GM12878 (cell line): ENCODE results near the gene GPR6. TPM values are rescaled to one million over a fixed set of nuclear protein-coding genes. Genes with fewer than 3 reads are reported as not detected.

Source experiments
- ATAC-seq: fragments of 200-7000 bp; cut with Tn5 transposase; 3 replicates; pipeline ENCODE4 v1.9.1; 2020; ENCODE audit warnings: mild to moderate bottlenecking, moderate library complexity
- BruUV-seq: library from RNA; stranded (reverse); fragments of 400-500 nt; replicated peaks from 2 replicates; lab custom pipeline; 2021; lab: Mats Ljungman, UMichigan
- CTCF ChIA-PET: fragments of 300-600 bp; sonication (Branson Sonifier 250); formaldehyde crosslinking; extraction: SDS; loops from one replicate; lab custom pipeline; 2021; ENCODE audit warnings: inconsistent platforms; lab: Yijun Ruan, JAX
- POLR2A ChIA-PET: fragments of 350-600 bp; formaldehyde crosslinking; extraction: SDS; loops from one replicate; lab custom pipeline; 2021; ENCODE audit warnings: inconsistent platforms; lab: Charles Lee
- RAD21 ChIA-PET: fragments of 300-600 bp; sonication (Branson Sonifier 250); formaldehyde crosslinking; loops from one replicate; lab custom pipeline; 2023; ENCODE audit warnings: antibody characterized with exemption; ENCODE audit not compliant: unreplicated experiment; lab: Charles Lee
- SMC1A ChIA-PET: fragments of 300-600 bp; sonication (Branson Sonifier 250); formaldehyde crosslinking; loops from one replicate; lab custom pipeline; 2023; ENCODE audit not compliant: unreplicated experiment, uncharacterized antibody; lab: Charles Lee
- DNase-seq: peaks from one replicate; pipeline ENCODE4 v3.0.0-alpha.2; 2011; ENCODE audit warnings: low read depth, low spot score
- FAIRE-seq: peaks from 3 replicates; lab custom pipeline; 2011; peaks lifted over from hg19 to GRCh38; lab: Jason Lieb, UNC
- H2AFZ ChIP-seq: 2 replicates; pipeline ENCODE4 v1.6.0; 2011; ENCODE audit warnings: low read depth, low read length, control low read depth; ENCODE audit not compliant: control insufficient read depth
- H3K27ac ChIP-seq: 2 replicates; pipeline ENCODE4 v1.5.1; 2011; ENCODE audit warnings: control low read depth; ENCODE audit not compliant: control insufficient read depth, insufficient read depth
- H3K27me3 ChIP-seq, 2 experiments: replicated peaks in 1 of 2; 2 replicates each; pipeline versions ENCODE4 v1.6.0 to v1.6.1; 2011; ENCODE audit warnings: low read length in 1 of 2; ENCODE audit not compliant: control insufficient read depth in 2 of 2, insufficient read depth in 2 of 2
- H3K36me3 ChIP-seq, 2 experiments: 2 replicates each; pipeline ENCODE4 v1.5.1; 2011; ENCODE audit warnings: low read length in 1 of 2; ENCODE audit not compliant: control insufficient read depth in 2 of 2, insufficient read depth in 2 of 2
- H3K4me1 ChIP-seq: 2 replicates; pipeline ENCODE4 v1.6.1; 2011; ENCODE audit warnings: mild to moderate bottlenecking, low read length, moderate library complexity, mixed read lengths; ENCODE audit not compliant: control insufficient read depth, insufficient read depth
- H3K4me2 ChIP-seq: 2 replicates; pipeline ENCODE4 v1.6.0; 2011; ENCODE audit warnings: control low read depth; ENCODE audit not compliant: control insufficient read depth, insufficient read depth
- H3K4me3 ChIP-seq: fragments of 200-600 bp; sonication (generic); 2 replicates; pipeline ENCODE4 v1.5.1; 2016
- H3K79me2 ChIP-seq: 2 replicates; pipeline ENCODE4 v1.6.0; 2011; ENCODE audit warnings: low read length; ENCODE audit not compliant: control insufficient read depth, insufficient read depth
- H3K9ac ChIP-seq: 2 replicates; pipeline ENCODE4 v1.8.0; 2011; ENCODE audit warnings: low read length, control low read depth, mixed read lengths; ENCODE audit not compliant: control insufficient read depth, insufficient read depth
- H3K9me3 ChIP-seq: replicated peaks from 3 replicates; pipeline ENCODE4 v1.5.1; 2011; ENCODE audit warnings: mild to moderate bottlenecking, low read length; ENCODE audit not compliant: control insufficient read depth, insufficient read depth
- H4K20me1 ChIP-seq: 2 replicates; pipeline ENCODE4 v1.6.0; 2011; ENCODE audit not compliant: control insufficient read depth, insufficient read depth
- ATF2 ChIP-seq: IDR thresholded peaks from 2 replicates; pipeline ENCODE4 v1.6.1; 2012; ENCODE audit warnings: low read length, inconsistent platforms
- E2F4 ChIP-seq: IDR thresholded peaks from 2 replicates; pipeline ENCODE4 v1.6.1; 2012; ENCODE audit warnings: low read depth, low read length, improper control_type of control experiment
- GABPA ChIP-seq: IDR thresholded peaks from 2 replicates; pipeline ENCODE4 v1.6.1; 2014; ENCODE audit warnings: antibody characterized with exemption, low read depth, mild to moderate bottlenecking, inconsistent platforms
- IRF5 ChIP-seq: fragments of 450-650 bp; IDR thresholded peaks from 2 replicates; pipeline ENCODE4 v1.6.1; 2017; ENCODE audit warnings: borderline replicate concordance
- MTA2 ChIP-seq: fragments of 450-650 bp; IDR thresholded peaks from 2 replicates; pipeline ENCODE4 v1.6.1; 2016; ENCODE audit warnings: low read depth, mild to moderate bottlenecking, moderate library complexity
- MYC ChIP-seq: IDR thresholded peaks from 2 replicates; pipeline ENCODE4 v1.6.1; 2011; ENCODE audit warnings: mild to moderate bottlenecking, low read length, moderate library complexity, inconsistent platforms; ENCODE audit not compliant: insufficient read depth, insufficient replicate concordance, insufficient read length, severe bottlenecking
- RB1 ChIP-seq: fragments of 450-650 bp; formaldehyde crosslinking; IDR thresholded peaks from 2 replicates; pipeline ENCODE4 v1.6.1; 2017; ENCODE audit warnings: mild to moderate bottlenecking, borderline replicate concordance
- RELA ChIP-seq: fragments of 450-650 bp; IDR thresholded peaks from 2 replicates; pipeline ENCODE4 v1.8.0; 2014; ENCODE audit warnings: borderline replicate concordance; ENCODE audit not compliant: partially characterized antibody
- RFX5 ChIP-seq: IDR thresholded peaks from 2 replicates; pipeline ENCODE4 v1.6.1; 2011; ENCODE audit warnings: low read depth, low read length, improper control_type of control experiment
- SP1 ChIP-seq: IDR thresholded peaks from one replicate; pipeline ENCODE4 v1.6.1; 2011; ENCODE audit warnings: low read depth, low read length
- ZBTB4 ChIP-seq: fragments of 450-650 bp; formaldehyde crosslinking; IDR thresholded peaks from 2 replicates; pipeline ENCODE4 v1.4.0; 2022; ENCODE audit warnings: mild to moderate bottlenecking, moderate library complexity
- ZNF207 ChIP-seq: fragments of 450-650 bp; IDR thresholded peaks from 2 replicates; pipeline ENCODE4 v1.6.1; 2014; ENCODE audit warnings: antibody characterized with exemption, mild to moderate bottlenecking, borderline replicate concordance
- WGBS: methylation state at CpG from one replicate; pipeline ENCODE4 v1.1.6; 2016; ENCODE audit warnings: low lambda C conversion rate; ENCODE audit not compliant: insufficient replicate concordance, insufficient coverage; ENCODE audit errors: missing lambda C conversion rate; 5-methylcytosine and 5-hydroxymethylcytosine counted together
- in situ Hi-C: fragments of 300-500 bp; cut with MboI; formaldehyde crosslinking; loops from 9 replicates; pipeline ENCODE4 v1.14.3; 2018; ENCODE audit warnings: mixed read lengths
- intact Hi-C: fragments of 100-400 bp; cut with micrococcal nuclease; formaldehyde crosslinking; loops from one replicate; pipeline ENCODE4 v1.14.2; 2022; ENCODE audit not compliant: unreplicated experiment
- polyA plus RNA-seq, 11 experiments: library from polyadenylated mRNA; depleted of rRNA in 4 of 11; unstranded in 6 of 11; stranded (reverse) in 5 of 11; fragments of >200 nt; fragmentation: Nextera tagmentation in 4 of 11; fragmentation: Illumina TruSeq in 1 of 11; extraction: Ambion mirVana in 4 of 11; extraction: Trizol in 1 of 11; gene quantifications; 1 replicate in 1 of 11; 2 replicates in 10 of 11; pipeline versions ENCODE4 v1.2.1 to v1.2.3, GENCODE V29; 2011 to 2016; ENCODE audit warnings: inconsistent platforms in 2 of 11, missing spikeins in 2 of 11, low read depth in 1 of 11
- total RNA-seq, 4 experiments: library from RNA; depleted of rRNA in 3 of 4; stranded (reverse); fragments of >200 nt in 3 of 4; fragmentation: Illumina TruSeq in 1 of 4; extraction: Trizol in 1 of 4; gene quantifications; 2 replicates each; pipeline versions ENCODE4 v1.2.1 to v1.2.3, GENCODE V29; 2013 to 2021
- TF ChIP-seq, protein P1 (sequence below): IDR thresholded peaks from 2 replicates; pipeline ENCODE4 v1.6.1; 2011; ENCODE audit warnings: low read depth, mild to moderate bottlenecking, low read length, moderate library complexity, borderline replicate concordance; ENCODE audit errors: extremely low read depth

The GPR6 gene
- total and polyA plus RNA-seq, 10 of the 15 experiments (the other 5 are each of a cell fraction or from before 2014, with no cell fraction given): not detected

DNA sequence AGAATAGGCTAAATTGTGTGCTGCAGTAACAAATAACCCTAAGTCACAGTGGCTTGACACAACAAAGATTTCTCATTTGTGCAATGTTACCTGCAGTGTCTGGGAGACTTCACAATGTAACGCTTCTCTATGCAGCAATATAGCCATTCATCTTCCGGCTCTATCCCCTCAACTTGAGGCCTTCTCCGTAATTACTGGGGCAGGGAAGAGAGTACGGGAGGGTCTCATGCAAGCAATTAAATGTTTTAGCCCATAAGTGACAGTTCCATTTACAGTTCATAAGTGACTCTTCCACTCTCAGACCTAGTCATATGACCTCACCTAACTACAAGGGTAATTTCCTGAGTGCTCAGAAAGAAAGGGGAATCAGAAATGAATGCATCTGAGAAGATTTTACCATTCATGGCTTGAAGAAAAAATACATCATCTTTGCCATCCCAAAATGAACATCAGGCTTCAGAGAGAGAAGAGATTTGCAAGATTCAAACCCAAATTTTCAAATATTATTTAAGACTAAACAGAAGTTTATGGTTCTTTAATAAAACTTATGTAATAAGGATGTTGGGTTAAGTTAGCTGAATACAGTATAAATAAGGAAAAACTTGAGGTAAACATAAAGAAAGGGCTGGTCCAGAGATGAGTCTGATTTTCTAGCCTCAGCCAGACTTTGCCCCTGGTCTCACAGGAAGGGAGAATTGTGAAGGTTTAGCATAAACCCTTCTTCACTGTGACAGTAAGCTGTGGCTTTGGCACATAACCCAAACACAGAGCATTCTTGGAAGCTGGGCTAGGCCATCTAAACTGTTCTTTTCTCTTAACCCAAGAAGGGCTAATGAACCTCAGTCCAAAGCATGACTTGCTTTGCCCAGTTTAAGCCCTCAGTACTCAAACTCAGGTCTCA lies 13.3 kb downstream of the GPR6 start:
- RAD21 ChIA-PET: no interaction called here
- TF ChIP-seq SP1: no peak
- no peak for TF ChIP-seq GABPA
- TF ChIP-seq ATF2: no peak
- TF ChIP-seq IRF5: no peak
- no peak for TF ChIP-seq MTA2
- TF ChIP-seq RB1: no peak
- TF ChIP-seq RFX5: no peak
- no peak for TF ChIP-seq MYC
- no peak for TF ChIP-seq RELA
- no peak for TF ChIP-seq ZNF207
- no peak for TF ChIP-seq E2F4
- TF ChIP-seq, protein P1, sequence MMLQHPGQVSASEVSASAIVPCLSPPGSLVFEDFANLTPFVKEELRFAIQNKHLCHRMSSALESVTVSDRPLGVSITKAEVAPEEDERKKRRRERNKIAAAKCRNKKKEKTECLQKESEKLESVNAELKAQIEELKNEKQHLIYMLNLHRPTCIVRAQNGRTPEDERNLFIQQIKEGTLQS: no peak
- TF ChIP-seq ZBTB4 (CRISPR knock-in tag): no peak

More for the DNA sequence above, 13.3 kb downstream of the GPR6 start:
- DNase-seq (no peak), ATAC-seq (peak; percentile 51), FAIRE-seq (no peak)
- Histone ChIP-seq H3K4me3 (no peak overlapping the region), H3K4me1 (no peaks in the 10 kb centered on the region), H3K36me3 (no peaks in the 10 kb centered on the region), H3K27ac (no peak overlapping the region), H3K4me2 (no peak overlapping the region), H2AFZ (no peak overlapping the region), H3K9ac (no peak overlapping the region), H4K20me1 (no peaks in the 10 kb centered on the region; the same call in 1 of the 2 replicates), H3K27me3 (peaks cover 1 to 3% of the 10 kb centered on the region in 2 experiments; a peak in 2 of 4 replicates), H3K9me3 (no peaks in the 10 kb centered on the region), H3K79me2 (no peaks in the 10 kb centered on the region)
- intact Hi-C loops (no loop called here), in situ Hi-C loops (no loop called here)
- ChIA-PET SMC1A (interaction anchor here (1.3 kb wide), 1 partner anchor 48 kb away, joined by 3 read pairs; no protein-coding TSS in a partner anchor), POLR2A (no interaction called here), CTCF (no interaction called here)
- BruUV-seq: no TSS peak
- WGBS: 60% methylated on average over 4 of the region's 4 CpGs
